HEK293 (cell line): ENCODE results near the gene PHF3.
A peak's percentile ranks its signal among the peaks of the same experiment; 100 is the strongest.

Experiments used
- GLI2 ChIP-seq: fragments of 450-650 bp; formaldehyde crosslinking; IDR thresholded peaks from 2 replicates; pipeline ENCODE4; 2017; ENCODE audit warnings: missing biosample characterization, missing genetic modification characterization, low read depth, borderline replicate concordance
- INSM2 ChIP-seq: fragments of 450-650 bp; formaldehyde crosslinking; IDR thresholded peaks from 2 replicates; pipeline ENCODE4 v1.5.1; 2016; ENCODE audit warnings: missing biosample characterization, missing genetic modification characterization
- OSR2 ChIP-seq: fragments of 450-650 bp; formaldehyde crosslinking; IDR thresholded peaks from 2 replicates; pipeline ENCODE4 v1.5.1; 2016; ENCODE audit warnings: missing biosample characterization, missing genetic modification characterization
- PRDM10 ChIP-seq: fragments of 450-650 bp; formaldehyde crosslinking; IDR thresholded peaks from 2 replicates; pipeline ENCODE4 v1.5.1; 2016; ENCODE audit warnings: missing biosample characterization, missing genetic modification characterization
- PRDM2 ChIP-seq: fragments of 450-650 bp; formaldehyde crosslinking; IDR thresholded peaks from 2 replicates; pipeline ENCODE4 v1.5.1; 2016; ENCODE audit warnings: missing biosample characterization, missing genetic modification characterization, borderline replicate concordance
- SCRT1 ChIP-seq: fragments of 450-650 bp; formaldehyde crosslinking; IDR thresholded peaks from 2 replicates; pipeline ENCODE4 v1.5.1; 2016; ENCODE audit warnings: missing biosample characterization, missing genetic modification characterization, borderline replicate concordance
- SCRT2 ChIP-seq: fragments of 450-650 bp; formaldehyde crosslinking; IDR thresholded peaks from 2 replicates; pipeline ENCODE4 v1.5.1; 2016; ENCODE audit warnings: missing biosample characterization, missing genetic modification characterization
- SP7 ChIP-seq: fragments of 450-650 bp; formaldehyde crosslinking; IDR thresholded peaks from 2 replicates; pipeline ENCODE4 v1.5.1; 2016; ENCODE audit warnings: missing biosample characterization, missing genetic modification characterization
- WT1 ChIP-seq: fragments of 450-650 bp; formaldehyde crosslinking; IDR thresholded peaks from 2 replicates; pipeline ENCODE4 v1.5.1; 2016; ENCODE audit warnings: missing biosample characterization, missing genetic modification characterization
- ZBTB1 ChIP-seq: fragments of 450-650 bp; formaldehyde crosslinking; IDR thresholded peaks from 2 replicates; pipeline ENCODE4 v1.5.1; 2016; ENCODE audit warnings: missing biosample characterization, missing genetic modification characterization
- ZBTB6 ChIP-seq: fragments of 450-650 bp; formaldehyde crosslinking; IDR thresholded peaks from 2 replicates; pipeline ENCODE4 v1.5.1; 2017; ENCODE audit warnings: missing biosample characterization, missing genetic modification characterization
- ZIC2 ChIP-seq: fragments of 450-650 bp; formaldehyde crosslinking; IDR thresholded peaks from 2 replicates; pipeline ENCODE4 v1.5.1; 2016; ENCODE audit warnings: missing biosample characterization, missing genetic modification characterization
- ZNF112 ChIP-seq: fragments of 450-650 bp; formaldehyde crosslinking; IDR thresholded peaks from 2 replicates; pipeline ENCODE4 v1.5.0; 2017; ENCODE audit warnings: missing biosample characterization, missing genetic modification characterization
- ZNF114 ChIP-seq: fragments of 450-650 bp; formaldehyde crosslinking; IDR thresholded peaks from 2 replicates; pipeline ENCODE4 v1.5.0; 2017; ENCODE audit warnings: missing biosample characterization, missing genetic modification characterization
- ZNF121 ChIP-seq: fragments of 450-650 bp; formaldehyde crosslinking; IDR thresholded peaks from 2 replicates; pipeline ENCODE4 v1.5.1; 2016; ENCODE audit warnings: missing biosample characterization, missing genetic modification characterization
- ZNF175 ChIP-seq: fragments of 450-650 bp; formaldehyde crosslinking; IDR thresholded peaks from 2 replicates; pipeline ENCODE4 v1.5.1; 2016; ENCODE audit warnings: missing biosample characterization, missing genetic modification characterization
- ZNF2 ChIP-seq: fragments of 450-650 bp; formaldehyde crosslinking; IDR thresholded peaks from 2 replicates; pipeline ENCODE4 v1.5.1; 2016; ENCODE audit warnings: missing biosample characterization, missing genetic modification characterization
- ZNF394 ChIP-seq: fragments of 450-650 bp; formaldehyde crosslinking; IDR thresholded peaks from 2 replicates; pipeline ENCODE4 v1.5.1; 2016; ENCODE audit warnings: missing biosample characterization, missing genetic modification characterization, mild to moderate bottlenecking, moderate library complexity, borderline replicate concordance
- ZNF529 ChIP-seq: fragments of 450-650 bp; formaldehyde crosslinking; IDR thresholded peaks from 2 replicates; pipeline ENCODE4 v1.5.1; 2017; ENCODE audit warnings: missing genetic modification characterization, missing biosample characterization; ENCODE audit not compliant: insufficient replicate concordance
- ZNF600 ChIP-seq: fragments of 450-650 bp; formaldehyde crosslinking; IDR thresholded peaks from 2 replicates; pipeline ENCODE4 v1.5.1; 2016; ENCODE audit warnings: missing biosample characterization, missing genetic modification characterization
- ZNF645 ChIP-seq: fragments of 450-650 bp; formaldehyde crosslinking; IDR thresholded peaks from 2 replicates; pipeline ENCODE4; 2016; ENCODE audit warnings: missing biosample characterization, missing genetic modification characterization
- ZNF664 ChIP-seq: fragments of 450-650 bp; formaldehyde crosslinking; IDR thresholded peaks from 2 replicates; pipeline ENCODE4 v1.5.1; 2016; ENCODE audit warnings: missing biosample characterization, missing genetic modification characterization
- ZNF777 ChIP-seq: fragments of 450-650 bp; formaldehyde crosslinking; IDR thresholded peaks from 2 replicates; pipeline ENCODE4 v1.5.1; 2017; ENCODE audit warnings: missing biosample characterization, missing genetic modification characterization, borderline replicate concordance
- ZNF843 ChIP-seq: fragments of 450-650 bp; formaldehyde crosslinking; IDR thresholded peaks from 2 replicates; pipeline ENCODE4 v1.5.1; 2016; ENCODE audit warnings: missing biosample characterization, missing genetic modification characterization
- ZSCAN30 ChIP-seq: fragments of 450-650 bp; IDR thresholded peaks from 2 replicates; pipeline ENCODE4 v1.5.1; 2018; ENCODE audit warnings: missing biosample characterization, mild to moderate bottlenecking, missing genetic modification characterization, moderate library complexity
- ZSCAN5A ChIP-seq: fragments of 450-650 bp; formaldehyde crosslinking; IDR thresholded peaks from 2 replicates; pipeline ENCODE4 v1.5.1; 2016; ENCODE audit warnings: missing biosample characterization, missing genetic modification characterization

Gene PHF3

GRCh38 chr6:63634630-63635029, 972 bp upstream of the PHF3 start (continued):
- TF ChIP-seq ZSCAN5A: no peak
- no peak for TF ChIP-seq ZNF114 (tag by site-specific recombination)
- peak; percentile 22; the same call in 1 of the 2 replicates for TF ChIP-seq ZNF600 (tag by site-specific recombination)
- TF ChIP-seq SCRT2 (tag by site-specific recombination): peak; percentile 89
- no peak for TF ChIP-seq ZNF777
- no peak for TF ChIP-seq ZBTB6 (tag by site-specific recombination)
- no peak for TF ChIP-seq ZNF394 (tag by site-specific recombination)
- TF ChIP-seq PRDM10 (tag by site-specific recombination): no peak
- TF ChIP-seq SP7 (tag by site-specific recombination): peak; percentile 95
- TF ChIP-seq ZNF664: peak; percentile 83
- no peak for TF ChIP-seq ZBTB1
- no peak for TF ChIP-seq GLI2
- TF ChIP-seq ZNF121: 0 out of 2 replicates have a peak, but pooled peaks have one; percentile 34
- TF ChIP-seq ZNF843 (tag by site-specific recombination): peak; percentile 65; the same call in 1 of the 2 replicates
- no peak for TF ChIP-seq INSM2 (tag by site-specific recombination)
- peak; percentile 50 for TF ChIP-seq WT1 (tag by site-specific recombination)
- TF ChIP-seq ZNF2: no peak
- TF ChIP-seq SCRT1 (tag by site-specific recombination): 0 out of 2 replicates have a peak, but pooled peaks have one; percentile 61
- no peak for TF ChIP-seq PRDM2 (tag by site-specific recombination)
- no peak for TF ChIP-seq ZNF175 (tag by site-specific recombination)
- TF ChIP-seq ZSCAN30 (tag by site-specific recombination): peak; percentile 19; the same call in 1 of the 2 replicates
- TF ChIP-seq ZNF529 (tag by site-specific recombination): no peak
- peak; percentile 86 for TF ChIP-seq ZIC2 (tag by site-specific recombination)
- TF ChIP-seq ZNF112: no peak
- TF ChIP-seq OSR2 (tag by site-specific recombination): peak; percentile 84
- TF ChIP-seq ZNF645 (tag by site-specific recombination): no peak
